PC-3 (cell line): ENCODE data around the gene HMCN2. TPM values are rescaled to one million over a fixed set of nuclear protein-coding genes. Genes with fewer than 3 reads are reported as not detected.

Experiments
- ATAC-seq: fragments of 200-7000 bp; cut with Tn5 transposase; 2 replicates; pipeline ENCODE4 v1.9.1; 2020; ENCODE audit warnings: mild to moderate bottlenecking, moderate library complexity
- BruUV-seq: library from RNA; stranded (reverse); fragments of 400-500 nt; replicated peaks from 2 replicates; lab custom pipeline; 2021; lab: Mats Ljungman, UMichigan
- CTCF ChIA-PET: fragments of 300-600 bp; sonication (Branson Sonifier 250); formaldehyde crosslinking; loops from one replicate; lab custom pipeline; 2022; ENCODE audit warnings: antibody characterized with exemption; lab: Charles Lee
- POLR2A ChIA-PET: fragments of 300-600 bp; sonication (Branson Sonifier 250); formaldehyde crosslinking; loops from one replicate; lab custom pipeline; 2022; ENCODE audit warnings: antibody characterized with exemption; ENCODE audit not compliant: unreplicated experiment; lab: Charles Lee
- DNase-seq: peaks from one replicate; pipeline ENCODE4 v3.0.0-alpha.2; 2015
- H2AFZ ChIP-seq: fragments of 300-600 bp; sonication (generic); 2 replicates; pipeline ENCODE4 v1.6.0; 2016; ENCODE audit warnings: antibody characterized with exemption, low read length
- H3F3A ChIP-seq: fragments of 300-600 bp; sonication (generic); one replicate; pipeline ENCODE4 v1.6.0; 2017; ENCODE audit warnings: antibody characterized with exemption, low read length, control low read depth, mild to moderate bottlenecking; ENCODE audit not compliant: unreplicated experiment
- H3K27ac ChIP-seq: fragments of 300-600 bp; sonication (generic); 2 replicates; pipeline ENCODE4 v1.5.1; 2016; ENCODE audit warnings: mild to moderate bottlenecking, low read length
- H3K27me3 ChIP-seq: fragments of 300-600 bp; sonication (generic); 2 replicates; pipeline ENCODE4 v1.6.1; 2016; ENCODE audit warnings: low read length, mixed read lengths
- H3K36me3 ChIP-seq: fragments of 300-600 bp; sonication (generic); 2 replicates; pipeline ENCODE4 v1.6.1; 2016; ENCODE audit warnings: low read depth, mixed run types, low read length, mixed read lengths
- H3K4me1 ChIP-seq: fragments of 300-600 bp; sonication (generic); 2 replicates; pipeline ENCODE4 v1.5.1; 2016; ENCODE audit warnings: low read length; ENCODE audit not compliant: insufficient read depth
- H3K4me2 ChIP-seq: fragments of 300-600 bp; sonication (generic); 2 replicates; pipeline ENCODE4 v1.6.0; 2016; ENCODE audit warnings: low read length
- H3K4me3 ChIP-seq: fragments of 300-600 bp; sonication (generic); 2 replicates; pipeline ENCODE4 v1.5.1; 2016; ENCODE audit warnings: mild to moderate bottlenecking, low read length, mixed read lengths
- H3K79me2 ChIP-seq: fragments of 300-600 bp; sonication (generic); 2 replicates; pipeline ENCODE4 v1.6.1; 2017; ENCODE audit warnings: low read length, mixed read lengths
- H3K9ac ChIP-seq: fragments of 300-600 bp; sonication (generic); 2 replicates; pipeline ENCODE4 v1.6.0; 2016; ENCODE audit warnings: mild to moderate bottlenecking, low read length
- H3K9me2 ChIP-seq: fragments of 300-600 bp; sonication (generic); replicated peaks from 2 replicates; pipeline ENCODE4 v1.6.1; 2016; ENCODE audit warnings: mixed run types, low read length, mixed read lengths
- H3K9me3 ChIP-seq: fragments of 300-600 bp; sonication (generic); 2 replicates; pipeline ENCODE4 v1.6.1; 2016; ENCODE audit warnings: low read length, mixed read lengths
- H4K20me1 ChIP-seq: fragments of 300-600 bp; sonication (generic); 2 replicates; pipeline ENCODE4 v1.6.1; 2016; ENCODE audit warnings: low read length, mixed read lengths
- CTCF ChIP-seq: fragments of 300-600 bp; sonication (generic); conservative IDR thresholded peaks from 2 replicates; pipeline ENCODE4 v1.5.1; 2017; ENCODE audit warnings: antibody characterized with exemption, low read depth, mild to moderate bottlenecking, low read length
- EZH2 ChIP-seq: fragments of 300-600 bp; sonication (generic); IDR thresholded peaks from one replicate; pipeline ENCODE4 v1.6.1; 2017; ENCODE audit warnings: antibody characterized with exemption, mild to moderate bottlenecking, low read length; ENCODE audit not compliant: unreplicated experiment
- EZH2phosphoT487 ChIP-seq: fragments of 300-600 bp; sonication (generic); IDR thresholded peaks from 2 replicates; pipeline ENCODE4 v1.6.1; 2018; ENCODE audit warnings: mild to moderate bottlenecking, antibody characterized with exemption, low read length, borderline replicate concordance
- intact Hi-C: fragments of 100-400 bp; cut with micrococcal nuclease; formaldehyde crosslinking; loops from 2 replicates; pipeline ENCODE4 v1.9.0; 2023
- total RNA-seq: library from RNA; depleted of rRNA; stranded (reverse); fragments of >200 nt; gene quantifications from 2 replicates; pipeline ENCODE4 v1.2.3, GENCODE V29; 2014

HMCN2 gene
- total RNA-seq, 1 experiment from 2014 or later: 0.11 TPM

- no peak overlapping the region for H2AFZ ChIP-seq
- H3K79me2 ChIP-seq: no peaks in the 10 kb centered on the region
- H3K27me3 ChIP-seq: no peaks in the 10 kb centered on the region
- H3K27ac ChIP-seq: no peak overlapping the region
- H4K20me1 ChIP-seq: no peaks in the 10 kb centered on the region
- DNase-seq (no peak), ATAC-seq (no peak)
- H3K9ac ChIP-seq: no peak overlapping the region
- H3K4me2 ChIP-seq: no peak overlapping the region
- H3K36me3 ChIP-seq: no peaks in the 10 kb centered on the region
- H3K4me3 ChIP-seq: no peak overlapping the region
- ChIA-PET CTCF (no interaction called here), POLR2A (interaction anchor here (0.6 kb wide), 1 partner anchor 11 kb away, joined by 14 read pairs; no protein-coding TSS in a partner anchor)
- no TSS peak for BruUV-seq
- no peaks in the 10 kb centered on the region for H3K9me2 ChIP-seq
- TF ChIP-seq EZH2: no peak
- no peak for TF ChIP-seq CTCF
- TF ChIP-seq EZH2phosphoT487: no peak
- intact Hi-C loops: no loop called here
- no peaks in the 10 kb centered on the region for H3K9me3 ChIP-seq
- H3F3A ChIP-seq: no peaks in the 10 kb centered on the region
- H3K4me1 ChIP-seq: no peaks in the 10 kb centered on the region
Measured at GRCh38 chr9:130301483-130302286, 36.1 kb downstream of the HMCN2 start.

- ChIA-PET CTCF (no interaction called here), POLR2A (no interaction called here)
- no peak for ATAC-seq
- Histone ChIP-seq H3K36me3 (no peaks in the 10 kb centered on the region), H3K9ac (no peak overlapping the region), H3K9me3 (no peaks in the 10 kb centered on the region), H2AFZ (no peak overlapping the region), H3K4me3 (no peak overlapping the region), H3K27ac (no peak overlapping the region), H3K4me2 (no peak overlapping the region), H3K9me2 (no peaks in the 10 kb centered on the region), H4K20me1 (no peaks in the 10 kb centered on the region), H3K79me2 (no peaks in the 10 kb centered on the region), H3F3A (no peaks in the 10 kb centered on the region), H3K27me3 (no peaks in the 10 kb centered on the region), H3K4me1 (no peaks in the 10 kb centered on the region)
- intact Hi-C loops: no loop called here
- no peak for DNase-seq
- BruUV-seq: no TSS peak
- no peak for TF ChIP-seq EZH2phosphoT487
- TF ChIP-seq EZH2: no peak
- TF ChIP-seq CTCF: no peak
Measured at GRCh38 chr9:130302785-130303612, 37.4 kb downstream of the HMCN2 start.

- DNase-seq (no peak), ATAC-seq (no peak)
- CTCF ChIA-PET: no interaction called here
- no TSS peak for BruUV-seq
- POLR2A ChIA-PET: no interaction called here
- Histone ChIP-seq H3K27me3 (no peaks in the 10 kb centered on the region), H3K27ac (no peak overlapping the region), H3K9me3 (no peaks in the 10 kb centered on the region), H4K20me1 (no peaks in the 10 kb centered on the region), H3K79me2 (no peaks in the 10 kb centered on the region), H3F3A (no peaks in the 10 kb centered on the region), H3K4me3 (no peak overlapping the region), H3K36me3 (no peaks in the 10 kb centered on the region), H3K4me2 (no peak overlapping the region), H3K9me2 (no peaks in the 10 kb centered on the region), H3K4me1 (no peaks in the 10 kb centered on the region), H2AFZ (no peak overlapping the region), H3K9ac (no peak overlapping the region)
- TF ChIP-seq EZH2phosphoT487 (no peak), CTCF (no peak), EZH2 (no peak)
- intact Hi-C loops: no loop called here
Measured at GRCh38 chr9:130303613-130304055, 38.1 kb downstream of the HMCN2 start.
